Testis (tissue), 2 donors: ENCODE results near the gene MAN2A1.

Experiments
- POLR2A ChIP-seq: fragments of 450-650 bp; IDR thresholded peaks from one replicate; pipeline ENCODE4 v1.6.1; 2017; ENCODE audit warnings: antibody characterized with exemption, mild to moderate bottlenecking, moderate library complexity
- TF ChIP-seq, protein P1 (sequence below), 3 experiments: fragments of 450-650 bp in 2 of 3; fragments of 200-600 bp in 1 of 3; sonication (generic) in 1 of 3; IDR thresholded peaks; one replicate each; pipeline ENCODE4 v1.5.1; 2016 to 2019; ENCODE audit warnings: antibody characterized with exemption in 3 of 3, mild to moderate bottlenecking in 2 of 3, moderate library complexity in 1 of 3

DNA sequence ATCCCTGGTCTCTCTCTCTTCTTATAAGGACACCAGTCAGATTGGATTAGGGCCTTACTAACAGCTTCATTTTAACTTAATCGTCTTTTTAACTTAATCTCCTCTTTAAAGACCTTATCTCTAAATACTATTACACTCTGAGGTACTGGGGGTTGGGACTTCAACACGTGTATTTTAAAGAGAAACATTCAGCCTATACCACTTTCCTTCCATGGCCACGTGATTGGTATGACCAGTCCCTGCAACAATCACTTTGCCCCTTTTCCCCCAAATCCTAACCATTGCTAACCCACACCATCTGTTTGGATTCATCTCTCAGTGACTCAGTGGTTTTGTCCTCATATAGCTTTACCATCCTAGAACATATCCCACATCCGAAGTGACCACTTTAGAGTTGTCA lies 3.8 kb upstream of the MAN2A1 start:
- TF ChIP-seq, protein P1, sequence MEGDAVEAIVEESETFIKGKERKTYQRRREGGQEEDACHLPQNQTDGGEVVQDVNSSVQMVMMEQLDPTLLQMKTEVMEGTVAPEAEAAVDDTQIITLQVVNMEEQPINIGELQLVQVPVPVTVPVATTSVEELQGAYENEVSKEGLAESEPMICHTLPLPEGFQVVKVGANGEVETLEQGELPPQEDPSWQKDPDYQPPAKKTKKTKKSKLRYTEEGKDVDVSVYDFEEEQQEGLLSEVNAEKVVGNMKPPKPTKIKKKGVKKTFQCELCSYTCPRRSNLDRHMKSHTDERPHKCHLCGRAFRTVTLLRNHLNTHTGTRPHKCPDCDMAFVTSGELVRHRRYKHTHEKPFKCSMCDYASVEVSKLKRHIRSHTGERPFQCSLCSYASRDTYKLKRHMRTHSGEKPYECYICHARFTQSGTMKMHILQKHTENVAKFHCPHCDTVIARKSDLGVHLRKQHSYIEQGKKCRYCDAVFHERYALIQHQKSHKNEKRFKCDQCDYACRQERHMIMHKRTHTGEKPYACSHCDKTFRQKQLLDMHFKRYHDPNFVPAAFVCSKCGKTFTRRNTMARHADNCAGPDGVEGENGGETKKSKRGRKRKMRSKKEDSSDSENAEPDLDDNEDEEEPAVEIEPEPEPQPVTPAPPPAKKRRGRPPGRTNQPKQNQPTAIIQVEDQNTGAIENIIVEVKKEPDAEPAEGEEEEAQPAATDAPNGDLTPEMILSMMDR (IDR thresholded peaks at IDR 0.05), result no peak
- TF ChIP-seq POLR2A, result no peak
